AG10803 (cell line): Measurements from ENCODE around the gene OXCT1.

ENCODE experiments used
- DNase-seq: peaks from one replicate; pipeline ENCODE4 v3.0.0; 2010; ENCODE audit warnings: low read depth
- H3K4me3 ChIP-seq: 2 replicates; pipeline ENCODE4 v1.5.1; 2011; ENCODE audit warnings: mild to moderate bottlenecking, low read length, control low read depth
- CTCF ChIP-seq: conservative IDR thresholded peaks from 2 replicates; pipeline ENCODE4 v1.5.1; 2011; ENCODE audit warnings: mild to moderate bottlenecking, low read length, control low read depth, inconsistent platforms

OXCT1 gene

GRCh38 chr5:41871852-41872251 is 1.6 kb upstream of the OXCT1 start:
- DNase-seq, result peak; percentile 28
- no peak overlapping the region for H3K4me3 ChIP-seq
- TF ChIP-seq CTCF, result no peak

- no peak for TF ChIP-seq CTCF
- no peak for DNase-seq
- H3K4me3 ChIP-seq, result peak overlapping the region; percentile 88
Observed at GRCh38 chr5:41870627-41871048, 413 bp upstream of the OXCT1 start.

GRCh38 chr5:41869151-41869723 is 988 bp downstream of the OXCT1 start:
- H3K4me3 ChIP-seq, result peak overlapping the region; percentile 88
- TF ChIP-seq CTCF, result no peak
- peak; percentile 24 for DNase-seq

GRCh38 chr5:41863871-41864486 is 6.2 kb downstream of the OXCT1 start:
- H3K4me3 ChIP-seq, result no peak overlapping the region
- peak; percentile 13 for DNase-seq
- no peak for TF ChIP-seq CTCF

GRCh38 chr5:41858890-41859289 is 11.3 kb downstream of the OXCT1 start:
- no peak for DNase-seq
- no peak overlapping the region for H3K4me3 ChIP-seq
- no peak for TF ChIP-seq CTCF

- H3K4me3 ChIP-seq, result no peak overlapping the region
- TF ChIP-seq CTCF, result no peak
- no peak for DNase-seq
Observed at GRCh38 chr5:41857989-41858388, 12.2 kb downstream of the OXCT1 start.
